Vein endothelial cell (primary cell): Measurements from ENCODE around the gene CHRNA10. TPM values are rescaled to one million over a fixed set of nuclear protein-coding genes. Genes with fewer than 3 reads are reported as not detected.

Experiments
- small RNA-seq: library from RNA; depleted of rRNA; stranded (forward); fragments of <200 nt; gene quantifications from one replicate; pipeline ENCODE3, GENCODE V24; 2012
- total RNA-seq: library from RNA; depleted of rRNA; stranded (reverse); fragments of >200 nt; gene quantifications from 2 replicates; pipeline ENCODE4 v1.2.3, GENCODE V29; 2012

CHRNA10 gene, protein sequence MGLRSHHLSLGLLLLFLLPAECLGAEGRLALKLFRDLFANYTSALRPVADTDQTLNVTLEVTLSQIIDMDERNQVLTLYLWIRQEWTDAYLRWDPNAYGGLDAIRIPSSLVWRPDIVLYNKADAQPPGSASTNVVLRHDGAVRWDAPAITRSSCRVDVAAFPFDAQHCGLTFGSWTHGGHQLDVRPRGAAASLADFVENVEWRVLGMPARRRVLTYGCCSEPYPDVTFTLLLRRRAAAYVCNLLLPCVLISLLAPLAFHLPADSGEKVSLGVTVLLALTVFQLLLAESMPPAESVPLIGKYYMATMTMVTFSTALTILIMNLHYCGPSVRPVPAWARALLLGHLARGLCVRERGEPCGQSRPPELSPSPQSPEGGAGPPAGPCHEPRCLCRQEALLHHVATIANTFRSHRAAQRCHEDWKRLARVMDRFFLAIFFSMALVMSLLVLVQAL
- 2.0 and 2.4 TPM in 2 replicates for total RNA-seq

DNA sequence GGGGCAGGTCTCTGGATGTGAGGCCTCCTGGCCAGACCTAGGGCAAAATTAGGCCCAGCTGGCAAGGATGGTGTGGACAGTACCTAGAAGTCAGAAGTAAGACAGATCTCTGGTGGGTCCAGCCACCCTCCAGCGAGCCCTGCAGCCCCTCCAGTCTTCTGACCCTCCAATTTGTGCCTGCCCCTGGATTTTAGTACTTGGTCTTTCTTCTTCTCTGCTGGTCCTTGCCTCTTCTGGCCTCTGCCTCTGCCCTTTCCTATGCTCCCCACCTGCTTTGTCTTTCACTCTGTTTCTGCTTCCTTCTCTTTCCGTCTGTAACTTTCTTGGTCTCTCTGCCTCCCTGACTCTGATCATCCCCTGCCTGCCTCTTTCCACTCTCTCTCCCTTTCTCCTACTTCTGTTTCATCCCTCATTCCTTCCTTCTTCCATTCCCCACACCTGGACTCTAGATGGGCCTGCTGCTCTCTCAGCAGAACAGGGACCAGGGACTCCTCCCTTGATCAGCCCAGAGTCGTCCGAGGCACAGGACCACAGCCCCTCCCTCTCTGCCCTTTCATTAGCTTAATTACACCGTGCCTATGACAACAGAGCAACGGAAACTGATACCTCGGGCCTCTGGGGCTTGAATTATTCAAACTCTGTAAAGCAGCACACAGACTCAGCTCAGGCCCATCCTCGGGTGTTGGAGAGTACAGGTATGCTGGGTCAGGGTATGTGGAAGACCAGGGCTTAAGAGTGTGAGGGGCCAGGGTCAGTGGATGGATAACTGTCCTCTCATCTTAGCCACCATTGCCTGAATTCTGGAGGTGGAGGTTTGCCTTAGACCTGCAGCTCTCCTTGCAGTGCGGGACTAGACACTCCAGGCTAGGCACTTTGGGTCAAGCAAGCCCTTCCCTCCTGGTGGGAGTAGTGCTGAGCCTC is at the start of gene CHRNA10:
CHRNA10 (minus strand) TSS at position 51 of the 921 bp plus-strand sequence. CDS start 72 bp downstream, outside the sequence.

DNA sequence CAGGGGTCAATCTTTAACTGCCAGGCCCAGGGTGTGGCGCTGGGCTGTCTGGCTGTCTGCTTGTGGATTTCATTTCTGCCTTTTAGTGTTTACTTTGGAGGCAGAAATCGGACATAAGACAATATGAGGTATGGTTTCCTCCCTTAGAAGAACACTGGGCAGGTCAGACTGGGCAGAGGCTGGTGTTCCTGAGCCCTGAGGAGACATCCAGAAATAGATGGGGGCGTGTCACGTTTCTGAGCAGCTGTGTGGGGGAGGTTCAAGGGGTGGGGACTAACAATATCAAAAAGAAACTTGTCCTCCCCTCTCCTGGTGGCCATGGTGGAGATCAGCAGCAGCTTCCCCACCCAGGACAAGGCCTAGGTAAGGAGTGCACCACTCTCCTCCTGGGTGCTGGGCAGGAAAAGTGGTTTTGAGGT is 26.4 kb downstream of the CHRNA10 start, which contains the start of gene ART1:
ART1 (plus strand) TSS at position 312 of the 419 bp plus-strand sequence. CDS start 14,086 bp downstream, outside the sequence.

DNA sequence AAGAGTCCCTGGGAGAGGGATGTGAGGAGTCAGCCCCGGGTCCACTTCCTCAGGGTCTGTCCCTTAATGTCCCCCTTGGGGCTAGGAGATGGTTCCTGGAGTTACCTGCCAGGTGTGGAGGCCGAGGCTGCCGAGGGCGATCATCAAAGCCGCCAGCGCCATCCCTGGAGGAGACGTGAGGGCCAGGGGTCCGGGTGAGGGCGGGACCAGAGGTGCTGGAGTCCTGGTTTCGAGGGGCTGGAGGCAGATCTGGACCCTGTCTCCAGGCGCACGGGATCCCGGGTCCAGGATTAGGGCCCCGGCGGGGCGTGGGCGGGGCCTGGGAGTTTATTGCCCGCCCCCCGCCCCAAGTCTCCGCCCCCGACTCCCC is 29.5 kb downstream of the CHRNA10 start, which contains the start of gene ART5:
ART5 (minus strand) TSS at position 292 of the 370 bp plus-strand sequence; CDS start at position 162, 130 bp downstream.

Small RNA genes within 50 kb of the gene (small RNA-seq; reads per million reads assigned to genes)
- gene RF00019, result not detected
- not detected for gene RNU6-1143P

Other genes with a start within 250 kb of the CHRNA10 start
- gene ART5, start 29.4 kb downstream of the CHRNA10 start, total RNA-seq, result not detected in 2 replicates
- gene ART1, start 26.3 kb downstream of the CHRNA10 start, total RNA-seq, result not detected in 2 replicates
- gene NUP98, start 126.2 kb upstream of the CHRNA10 start, total RNA-seq, result 145 and 165 TPM in 2 replicates
- 11.5 and 11.8 TPM in 2 replicates for gene PGAP2, start 137.2 kb upstream of the CHRNA10 start, total RNA-seq
- 22.4 and 26.5 TPM in 2 replicates for gene RHOG, start 169.6 kb upstream of the CHRNA10 start, total RNA-seq
- 29.0 and 32.0 TPM in 2 replicates for gene STIM1, start 184.3 kb upstream of the CHRNA10 start, total RNA-seq